ENCODE data around the gene GLG1.

DNA sequence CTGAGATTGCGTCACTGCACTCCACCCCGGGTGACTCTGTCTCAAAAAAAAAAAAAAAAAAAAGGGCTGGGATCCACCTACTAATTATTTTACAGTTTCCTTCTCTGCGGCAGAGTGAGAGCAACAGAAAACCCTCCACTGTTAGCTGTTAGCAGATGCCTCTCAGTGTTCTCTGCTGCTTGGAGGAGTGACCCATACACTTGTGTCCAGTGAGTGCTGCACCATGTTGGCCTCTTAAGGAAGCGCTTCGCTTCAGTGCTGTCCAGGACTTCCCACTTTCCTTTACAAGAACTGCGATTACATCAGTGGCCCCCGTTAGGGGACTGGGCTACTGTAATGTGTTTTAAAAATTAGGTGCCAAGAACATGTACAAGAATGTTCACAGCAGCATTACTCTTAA, 167.2 kb downstream of the GLG1 start:
- TF ChIP-seq, protein P1, sequence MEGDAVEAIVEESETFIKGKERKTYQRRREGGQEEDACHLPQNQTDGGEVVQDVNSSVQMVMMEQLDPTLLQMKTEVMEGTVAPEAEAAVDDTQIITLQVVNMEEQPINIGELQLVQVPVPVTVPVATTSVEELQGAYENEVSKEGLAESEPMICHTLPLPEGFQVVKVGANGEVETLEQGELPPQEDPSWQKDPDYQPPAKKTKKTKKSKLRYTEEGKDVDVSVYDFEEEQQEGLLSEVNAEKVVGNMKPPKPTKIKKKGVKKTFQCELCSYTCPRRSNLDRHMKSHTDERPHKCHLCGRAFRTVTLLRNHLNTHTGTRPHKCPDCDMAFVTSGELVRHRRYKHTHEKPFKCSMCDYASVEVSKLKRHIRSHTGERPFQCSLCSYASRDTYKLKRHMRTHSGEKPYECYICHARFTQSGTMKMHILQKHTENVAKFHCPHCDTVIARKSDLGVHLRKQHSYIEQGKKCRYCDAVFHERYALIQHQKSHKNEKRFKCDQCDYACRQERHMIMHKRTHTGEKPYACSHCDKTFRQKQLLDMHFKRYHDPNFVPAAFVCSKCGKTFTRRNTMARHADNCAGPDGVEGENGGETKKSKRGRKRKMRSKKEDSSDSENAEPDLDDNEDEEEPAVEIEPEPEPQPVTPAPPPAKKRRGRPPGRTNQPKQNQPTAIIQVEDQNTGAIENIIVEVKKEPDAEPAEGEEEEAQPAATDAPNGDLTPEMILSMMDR (IDR thresholded peaks at IDR 0.05; ENCODE audit: extremely low read depth in 1 of 2, insufficient read depth in 1 of 2, low read depth in 1 of 2, low read length in 2 of 2), result no peak
- TF ChIP-seq JUN (IDR thresholded peaks at IDR 0.05; ENCODE audit: borderline replicate concordance, insufficient read depth, insufficient read length, low read depth) (no peak), POLR2A (IDR thresholded peaks at IDR 0.05; ENCODE audit: low read depth, low read length) (no peak), POLR2AphosphoS5 (IDR thresholded peaks at IDR 0.05; ENCODE audit: insufficient read depth, low read depth, low read length) (no peak), FOS (IDR thresholded peaks at IDR 0.05; ENCODE audit: borderline replicate concordance, insufficient read depth, low read length) (no peak)
- TF ChIP-seq, protein P2, sequence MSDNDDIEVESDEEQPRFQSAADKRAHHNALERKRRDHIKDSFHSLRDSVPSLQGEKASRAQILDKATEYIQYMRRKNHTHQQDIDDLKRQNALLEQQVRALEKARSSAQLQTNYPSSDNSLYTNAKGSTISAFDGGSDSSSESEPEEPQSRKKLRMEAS (IDR thresholded peaks at IDR 0.05; ENCODE audit: insufficient read depth, insufficient read length), result no peak

Measured in endothelial cell of umbilical vein (primary cell).